CD4-positive, alpha-beta T cell treated with Interleukin-15 for 4 hours (primary cell): ENCODE results near the gene ANKLE2.

Experiments
- DNase-seq: peaks from one replicate; pipeline ENCODE4 v3.0.0-alpha.2; 2020; ENCODE audit warnings: low spot score

The ANKLE2 gene

GRCh38 chr12:132687211-132688164, 74.1 kb downstream of the ANKLE2 start, which contains the start of the genes POLE and PXMP2:
Gene POLE (minus strand): TSS chr12:132687342. CDS start chr12:132687315, 27 bp downstream.
Gene PXMP2 (plus strand): TSS chr12:132687587. CDS start chr12:132687671, 84 bp downstream.
- DNase-seq: peak; percentile 94

- no peak for DNase-seq
Measured at GRCh38 chr12:132686825-132687210, 74.8 kb downstream of the ANKLE2 start.

- DNase-seq: no peak
Measured at GRCh38 chr12:132685400-132685799, 76.2 kb downstream of the ANKLE2 start.

- DNase-seq: no peak
Measured at GRCh38 chr12:132677492-132677891, 84.1 kb downstream of the ANKLE2 start.

GRCh38 chr12:132675757-132676432, 85.7 kb downstream of the ANKLE2 start:
- no peak for DNase-seq
